Ishikawa (cell line): ENCODE data around the gene SYNCRIP.

Source experiments
- MAX ChIP-seq: IDR thresholded peaks from 2 replicates; pipeline ENCODE4 v1.6.1; 2012
- TEAD4 ChIP-seq: IDR thresholded peaks from 2 replicates; pipeline ENCODE4 v1.6.1; 2012
- TF ChIP-seq, protein P1 (sequence below): IDR thresholded peaks from 2 replicates; pipeline ENCODE4 v1.6.1; 2012

DNA sequence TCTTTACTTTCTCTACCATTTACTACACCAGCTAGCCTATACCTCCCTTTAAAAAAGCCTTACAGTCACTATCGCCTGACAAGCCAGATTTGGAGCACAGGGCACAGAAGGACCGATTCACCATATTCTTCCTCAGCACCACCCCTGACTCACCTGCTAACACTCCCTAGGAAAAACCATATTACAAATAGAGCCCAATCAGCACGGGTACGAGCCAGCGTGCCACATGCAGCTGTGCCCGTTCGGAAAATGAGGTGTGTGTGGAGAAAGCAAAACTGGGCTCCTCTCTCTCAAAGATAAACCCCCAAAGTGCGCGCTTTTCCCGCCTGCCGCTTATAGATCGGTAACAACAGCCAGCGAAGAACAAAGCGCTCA is 1.2 kb downstream of the SYNCRIP start:
- TF ChIP-seq MAX (no peak), TEAD4 (no peak)
- TF ChIP-seq, protein P1, sequence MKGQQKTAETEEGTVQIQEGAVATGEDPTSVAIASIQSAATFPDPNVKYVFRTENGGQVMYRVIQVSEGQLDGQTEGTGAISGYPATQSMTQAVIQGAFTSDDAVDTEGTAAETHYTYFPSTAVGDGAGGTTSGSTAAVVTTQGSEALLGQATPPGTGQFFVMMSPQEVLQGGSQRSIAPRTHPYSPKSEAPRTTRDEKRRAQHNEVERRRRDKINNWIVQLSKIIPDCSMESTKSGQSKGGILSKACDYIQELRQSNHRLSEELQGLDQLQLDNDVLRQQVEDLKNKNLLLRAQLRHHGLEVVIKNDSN: no peak
